Common myeloid progenitor, CD34-positive (primary cell): ENCODE results near the gene TMPRSS4.
"Not testable (repeated sequence)": the region's sequence is repeated elsewhere in the genome, so short reads cannot be mapped to it uniquely, and the experiment has no call there.

Experiments
- CTCF ChIA-PET: fragments of 350-600 bp; sonication (Branson Sonifier 250); formaldehyde crosslinking; loops from one replicate; lab custom pipeline; 2021; ENCODE audit warnings: antibody characterized with exemption; lab: Charles Lee
- POLR2A ChIA-PET: fragments of 350-600 bp; sonication (Branson Sonifier 250); formaldehyde crosslinking; loops from one replicate; lab custom pipeline; 2021; ENCODE audit warnings: antibody characterized with exemption; lab: Charles Lee
- DNase-seq, 3 donors: peaks; one replicate each; pipeline versions ENCODE4 v3.0.0 to v3.0.0-alpha.2; 2013
- H3K27ac ChIP-seq, 2 experiments: 1 replicate in 1 of 2; 2 replicates in 1 of 2; pipeline ENCODE4 v1.7.0; 2013; ENCODE audit warnings: inconsistent platforms in 2 of 2, low read length in 2 of 2, mild to moderate bottlenecking in 2 of 2, low read depth in 1 of 2, moderate library complexity in 1 of 2; ENCODE audit not compliant: severe bottlenecking in 2 of 2, insufficient read depth in 1 of 2, poor library complexity in 1 of 2
- H3K27me3 ChIP-seq, 5 experiments: replicated peaks in 2 of 5; 1 replicate in 3 of 5; 2 replicates in 2 of 5; pipeline versions ENCODE4 v1.6.1 to v1.7.0; 2013; ENCODE audit warnings: low read length in 4 of 5, mild to moderate bottlenecking in 2 of 5, moderate library complexity in 2 of 5, inconsistent platforms in 1 of 5; ENCODE audit not compliant: insufficient read depth in 5 of 5, control insufficient read depth in 4 of 5
- H3K36me3 ChIP-seq, 4 experiments: 1 replicate in 2 of 4; 2 replicates in 2 of 4; pipeline versions ENCODE4 v1.6.1 to v1.7.0; 2013; ENCODE audit warnings: low read length in 3 of 4, control low read depth in 1 of 4, mild to moderate bottlenecking in 1 of 4; ENCODE audit not compliant: control insufficient read depth in 4 of 4, insufficient read depth in 4 of 4
- H3K4me1 ChIP-seq, 4 experiments: 1 replicate in 3 of 4; 2 replicates in 1 of 4; pipeline versions ENCODE4 v1.6.1 to v1.7.1; 2013; ENCODE audit warnings: low read length in 3 of 4, mild to moderate bottlenecking in 3 of 4, control low read depth in 1 of 4, inconsistent platforms in 1 of 4, moderate library complexity in 1 of 4; ENCODE audit not compliant: control insufficient read depth in 4 of 4, insufficient read depth in 4 of 4; ENCODE audit errors: control extremely low read depth in 1 of 4
- H3K4me3 ChIP-seq, 7 experiments: 1 replicate in 4 of 7; 2 replicates in 3 of 7; pipeline versions ENCODE4 v1.5.1 to v1.7.0; 2013; ENCODE audit warnings: mild to moderate bottlenecking in 7 of 7, low read length in 6 of 7, moderate library complexity in 6 of 7, inconsistent platforms in 2 of 7, low read depth in 2 of 7, control low read depth in 1 of 7; ENCODE audit not compliant: insufficient read depth in 4 of 7, control insufficient read depth in 1 of 7; ENCODE audit errors: extremely low read depth in 1 of 7
- H3K9me3 ChIP-seq, 5 experiments: 1 replicate in 4 of 5; 2 replicates in 1 of 5; pipeline versions ENCODE4 v1.6.1 to v1.7.1; 2013; ENCODE audit warnings: low read length in 4 of 5, mild to moderate bottlenecking in 2 of 5, inconsistent platforms in 1 of 5, low read depth in 1 of 5, moderate library complexity in 1 of 5; ENCODE audit not compliant: control insufficient read depth in 4 of 5, insufficient read depth in 2 of 5; ENCODE audit errors: control extremely low read depth in 1 of 5
- whole genome bisulfite sequencing: methylation state at CpG from one replicate; pipeline ENCODE4 v1.1.5; 2013; ENCODE audit not compliant: insufficient coverage; 5-methylcytosine and 5-hydroxymethylcytosine counted together

TMPRSS4 gene

DNA sequence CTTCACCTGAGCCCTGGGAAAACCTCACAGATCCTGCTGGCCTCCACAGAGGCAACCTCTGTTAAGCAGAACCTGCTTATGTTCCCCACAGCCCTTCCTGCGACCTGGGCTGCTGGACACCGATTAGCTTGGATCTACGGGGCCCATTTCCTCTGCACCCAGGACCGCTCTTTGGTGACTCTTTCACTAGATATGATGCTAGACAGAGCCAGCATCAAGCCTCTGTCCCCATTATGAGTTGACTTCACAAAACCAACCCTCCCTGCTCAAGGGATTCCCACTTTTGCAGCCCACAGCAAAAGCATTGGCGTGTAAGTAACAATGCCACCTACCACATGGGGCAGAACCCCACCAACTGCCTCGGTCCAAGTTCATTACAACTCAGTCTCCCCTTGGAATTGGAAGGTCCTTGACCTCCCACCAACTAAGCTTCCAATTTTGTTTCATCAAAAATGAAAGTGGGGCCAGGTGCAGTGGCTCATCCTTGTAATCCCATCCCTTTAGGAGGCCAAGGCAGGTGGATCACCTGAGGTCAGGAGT lies 15.2 kb upstream of the TMPRSS4 start:
- DNase-seq = no peak
- Histone ChIP-seq H3K9me3 (no peaks in the 10 kb centered on the region), H3K4me1 (peaks cover 0 to 28% (median 2%) of the 10 kb centered on the region in 4 experiments), H3K27me3 (no peaks in the 10 kb centered on the region), H3K36me3 (no peaks in the 10 kb centered on the region), H3K27ac (no peak overlapping the region), H3K4me3 (no peak overlapping the region)
- POLR2A ChIA-PET = no interaction called here
- CTCF ChIA-PET = interaction anchor here (0.8 to 13.4 kb wide), 8 partner anchors 8 to 239 kb away, joined by 3 to 229 read pairs (median 4); no protein-coding TSS in a partner anchor
- WGBS = 78% methylated on average over 6 of the region's 6 CpGs

DNA sequence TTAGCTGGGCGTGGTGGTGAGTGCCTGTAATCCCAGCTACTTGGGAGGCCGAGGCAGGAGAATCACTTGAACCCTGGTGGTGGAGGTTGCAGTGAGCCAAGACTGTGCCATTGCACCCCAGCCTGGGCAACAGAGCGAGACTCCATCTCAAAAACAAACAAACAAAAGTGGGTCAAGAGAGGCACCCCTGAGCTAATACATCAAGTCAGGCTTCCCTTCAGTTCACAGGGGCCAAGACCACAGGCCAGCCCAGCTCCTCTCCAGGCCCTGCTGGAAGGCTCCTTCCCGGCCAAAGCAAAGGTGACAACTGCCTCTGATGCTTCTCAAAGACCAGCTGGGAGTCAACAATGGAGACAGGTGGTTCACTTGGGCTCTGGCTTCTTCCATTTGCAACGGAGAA lies 14.7 kb upstream of the TMPRSS4 start:
- H3K27ac ChIP-seq, H3K4me3 ChIP-seq, H3K9me3 ChIP-seq, H3K36me3 ChIP-seq, POLR2A ChIA-PET, H3K27me3 ChIP-seq, DNase-seq: not testable (repeated sequence)
- CTCF ChIA-PET = interaction anchor here (0.8 to 13.4 kb wide), 7 partner anchors 9 to 239 kb away, joined by 3 to 229 read pairs (median 3); no protein-coding TSS in a partner anchor
- peaks cover 0 to 23% (median 2%) of the 10 kb centered on the region in 4 experiments for H3K4me1 ChIP-seq
- 100% methylated on average over 3 of the region's 5 CpGs for WGBS

DNA sequence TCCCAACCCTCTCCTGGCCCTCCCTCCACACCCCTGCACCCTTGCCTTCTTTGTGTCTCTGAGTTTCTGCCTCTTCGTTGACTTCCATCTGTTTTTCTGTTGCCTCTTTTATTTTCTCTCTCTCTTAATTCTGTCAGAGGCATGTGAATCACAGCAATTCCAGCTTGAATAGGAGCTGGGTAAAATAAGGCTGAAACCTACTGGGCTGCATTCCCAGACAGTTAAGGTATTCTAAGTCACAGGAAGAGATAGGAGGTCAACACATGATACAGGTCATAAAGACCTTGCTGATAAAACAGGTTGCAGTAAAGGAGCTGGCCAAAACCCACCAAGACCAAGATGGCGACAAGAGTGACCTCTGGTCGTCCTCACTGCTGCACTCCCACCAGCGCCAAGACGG lies 14.2 kb upstream of the TMPRSS4 start:
- H3K9me3 ChIP-seq, H3K27me3 ChIP-seq, H3K27ac ChIP-seq, POLR2A ChIA-PET, H3K4me3 ChIP-seq, H3K36me3 ChIP-seq, DNase-seq: not testable (repeated sequence)
- H3K4me1 ChIP-seq = peaks cover 0 to 19% (median 1%) of the 10 kb centered on the region in 4 experiments
- CTCF ChIA-PET = interaction anchor here (0.9 to 13.4 kb wide), 6 partner anchors 9 to 240 kb away, joined by 3 to 229 read pairs (median 4); no protein-coding TSS in a partner anchor
- 92% methylated on average over 5 of the region's 5 CpGs for WGBS

GRCh38 chr11:118064956-118065355 lies 11.9 kb upstream of the TMPRSS4 start:
- Histone ChIP-seq H3K36me3 (no peaks in the 10 kb centered on the region), H3K4me3 (no peak overlapping the region), H3K4me1 (peaks cover 0 to 5% (median 1%) of the 10 kb centered on the region in 4 experiments), H3K9me3 (no peaks in the 10 kb centered on the region), H3K27ac (no peak overlapping the region), H3K27me3 (no peaks in the 10 kb centered on the region)
- WGBS = 98% methylated on average over 9 of the region's 9 CpGs
- ChIA-PET POLR2A (no interaction called here), CTCF (no interaction called here)
- DNase-seq = no peak

- CTCF ChIA-PET = no interaction called here
- Histone ChIP-seq H3K36me3 (no peaks in the 10 kb centered on the region), H3K4me1 (peaks cover 0 to 5% (median 1%) of the 10 kb centered on the region in 4 experiments), H3K27me3 (no peaks in the 10 kb centered on the region), H3K27ac (no peak overlapping the region), H3K9me3 (no peaks in the 10 kb centered on the region), H3K4me3 (no peak overlapping the region)
- POLR2A ChIA-PET = interaction anchor here (0.6 kb wide), 1 partner anchor 12 kb away, joined by 3 read pairs; no protein-coding TSS in a partner anchor
- DNase-seq = no peak
- 94% methylated on average over 3 of the region's 3 CpGs for WGBS
Measured at GRCh38 chr11:118065384-118065783, 11.5 kb upstream of the TMPRSS4 start.

- Histone ChIP-seq H3K27ac (no peak overlapping the region), H3K4me3 (no peak overlapping the region), H3K27me3 (no peaks in the 10 kb centered on the region), H3K9me3 (no peaks in the 10 kb centered on the region), H3K4me1 (no peaks in the 10 kb centered on the region), H3K36me3 (no peaks in the 10 kb centered on the region)
- ChIA-PET POLR2A (no interaction called here), CTCF (no interaction called here)
- no peak for DNase-seq
- 98% methylated on average over 6 of the region's 8 CpGs for WGBS
Measured at GRCh38 chr11:118067006-118067405, 9.9 kb upstream of the TMPRSS4 start.

DNA sequence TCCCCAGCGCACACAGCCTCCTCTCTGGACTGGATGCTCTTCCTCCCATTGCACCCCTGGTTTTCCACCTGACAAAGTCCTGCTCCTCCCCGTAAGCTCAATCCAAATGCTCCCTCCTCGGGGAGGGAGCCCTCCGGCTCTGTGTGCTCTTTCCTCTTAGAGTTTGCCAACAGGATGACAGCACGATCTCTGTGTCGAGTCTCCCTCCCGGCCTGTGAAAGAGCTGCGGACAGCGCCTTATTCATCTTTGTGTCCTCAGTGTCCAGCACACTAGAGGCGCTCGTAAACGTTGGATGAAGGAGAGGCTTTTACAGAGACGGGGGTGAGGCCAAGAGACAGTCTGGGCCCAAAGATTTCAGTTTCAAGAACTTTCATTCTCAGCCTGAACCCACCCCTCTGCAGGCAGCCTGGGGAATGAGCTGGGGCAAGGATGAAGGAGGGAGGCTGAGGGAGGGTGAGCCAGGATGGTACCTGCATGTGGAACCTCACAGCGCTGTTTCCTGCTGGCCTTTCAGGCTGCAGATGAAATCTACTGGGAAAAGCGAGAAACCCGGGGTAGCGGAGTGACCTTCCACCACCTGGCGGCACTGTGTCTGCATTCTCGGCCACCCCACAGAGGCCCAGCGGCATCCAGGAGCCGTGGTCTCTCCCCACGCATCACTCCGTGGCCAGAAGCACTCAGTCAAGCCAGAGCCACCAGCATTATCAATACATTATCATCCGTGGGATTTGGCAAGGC lies 8.5 kb upstream of the TMPRSS4 start:
- POLR2A ChIA-PET = no interaction called here
- H3K27me3 ChIP-seq = no peaks in the 10 kb centered on the region
- H3K9me3 ChIP-seq = no peaks in the 10 kb centered on the region
- no peak overlapping the region for H3K4me3 ChIP-seq
- no peak overlapping the region for H3K27ac ChIP-seq
- no peaks in the 10 kb centered on the region for H3K4me1 ChIP-seq
- CTCF ChIA-PET = no interaction called here
- DNase-seq = no peak
- WGBS = 93% methylated on average over 20 of the region's 24 CpGs
- no peaks in the 10 kb centered on the region for H3K36me3 ChIP-seq
